RWPE2 (cell line): ENCODE measurements around the gene BRI3.

Experiments used
- ATAC-seq: fragments of 200-7000 bp; cut with Tn5 transposase; 3 replicates; pipeline ENCODE4 v1.9.1; 2021; ENCODE audit warnings: low read depth
- DNase-seq: peaks from one replicate; pipeline ENCODE4 v3.0.0-alpha.2; 2020; ENCODE audit warnings: low spot score
- H3K27ac ChIP-seq: fragments of 450-650 bp; 2 replicates; pipeline ENCODE4 v1.5.1; 2017; ENCODE audit warnings: mild to moderate bottlenecking; ENCODE audit not compliant: poor library complexity, severe bottlenecking
- H3K27me3 ChIP-seq: fragments of 250-450 bp; sonication (Bioruptor Pico); 2 replicates; pipeline ENCODE4 v1.5.1; 2021; ENCODE audit warnings: mild to moderate bottlenecking, moderate library complexity; ENCODE audit not compliant: insufficient read depth, poor library complexity, severe bottlenecking
- H3K36me3 ChIP-seq: fragments of 250-450 bp; sonication (Bioruptor Pico); 2 replicates; pipeline ENCODE4 v1.5.1; 2020; ENCODE audit warnings: low read depth, mild to moderate bottlenecking, moderate library complexity
- H3K4me1 ChIP-seq: fragments of 250-450 bp; sonication (Bioruptor Pico); 2 replicates; pipeline ENCODE4 v1.5.1; 2021; ENCODE audit warnings: mild to moderate bottlenecking, moderate library complexity; ENCODE audit not compliant: insufficient read depth, poor library complexity, severe bottlenecking
- H3K4me3 ChIP-seq: fragments of 250-450 bp; sonication (Bioruptor Pico); 2 replicates; pipeline ENCODE4 v1.5.1; 2021; ENCODE audit warnings: mild to moderate bottlenecking, moderate library complexity; ENCODE audit not compliant: severe bottlenecking
- H3K9me3 ChIP-seq: fragments of 250-450 bp; sonication (Bioruptor Pico); 2 replicates; pipeline ENCODE4 v1.5.1; 2021; ENCODE audit warnings: mild to moderate bottlenecking, moderate library complexity; ENCODE audit not compliant: severe bottlenecking
- CTCF ChIP-seq: fragments of 450-650 bp; IDR thresholded peaks from one replicate; pipeline ENCODE4 v1.5.1; 2017; ENCODE audit warnings: mild to moderate bottlenecking, moderate library complexity; ENCODE audit not compliant: poor library complexity, severe bottlenecking

The BRI3 gene

DNA sequence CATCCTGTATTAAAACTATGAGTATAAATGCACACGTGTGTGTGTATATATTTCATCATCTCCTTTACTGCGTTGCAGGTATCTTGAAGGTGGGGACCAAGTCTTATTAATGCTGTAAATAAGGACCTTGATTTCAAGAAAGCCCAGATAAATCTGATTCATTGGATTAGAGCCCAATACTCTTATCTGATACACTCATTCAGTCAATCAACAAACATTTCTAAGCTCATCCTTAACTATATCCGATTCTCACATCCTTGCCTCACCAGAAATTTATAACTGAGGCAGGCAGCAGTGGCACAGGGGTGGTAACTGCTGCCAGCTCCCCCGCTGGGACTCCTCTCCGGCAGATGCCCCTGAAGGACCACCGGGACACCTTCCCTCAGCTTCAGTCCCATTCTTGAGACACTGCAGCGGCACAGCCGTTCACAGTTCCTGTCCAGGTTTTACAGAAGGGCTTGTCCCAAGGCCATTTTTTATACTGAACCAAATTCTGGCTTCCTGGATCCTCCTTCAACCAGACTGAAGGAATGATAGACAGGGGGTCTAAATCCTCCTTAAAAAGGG is 54.0 kb downstream of the BRI3 start:
- Histone ChIP-seq H3K36me3 (peaks cover 32% of the 10 kb centered on the region), H3K27ac (no peak overlapping the region), H3K9me3 (peaks cover 4% of the 10 kb centered on the region), H3K27me3 (no peaks in the 10 kb centered on the region), H3K4me3 (no peak overlapping the region), H3K4me1 (no peaks in the 10 kb centered on the region)
- no peak for TF ChIP-seq CTCF
- DNase-seq (no peak), ATAC-seq (no peak)

DNA sequence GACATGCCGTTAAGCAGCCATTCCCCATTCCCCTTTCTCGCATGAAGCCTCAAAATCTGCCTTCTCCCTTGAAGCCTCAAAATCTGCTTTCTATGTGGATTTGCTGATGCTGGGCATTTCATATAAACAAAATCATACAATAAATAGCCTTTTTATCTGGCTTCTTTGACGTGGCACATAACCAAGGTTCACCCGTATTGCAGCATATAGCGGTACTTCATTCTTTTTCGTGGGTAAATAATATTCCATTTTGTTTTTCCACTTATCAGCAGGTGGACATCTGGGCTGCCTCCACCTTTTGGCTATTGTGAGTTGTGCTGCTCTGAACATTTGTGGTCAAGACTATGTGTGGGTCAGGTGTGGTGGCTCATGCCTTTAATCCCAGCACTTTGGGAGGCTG is 57.0 kb downstream of the BRI3 start:
- Histone ChIP-seq H3K36me3 (peaks cover 14% of the 10 kb centered on the region), H3K27me3 (no peaks in the 10 kb centered on the region), H3K4me1 (no peaks in the 10 kb centered on the region), H3K4me3 (no peak overlapping the region), H3K9me3 (no peaks in the 10 kb centered on the region), H3K27ac (no peak overlapping the region)
- TF ChIP-seq CTCF: no peak
- DNase-seq: no peak
- ATAC-seq: no peak

DNA sequence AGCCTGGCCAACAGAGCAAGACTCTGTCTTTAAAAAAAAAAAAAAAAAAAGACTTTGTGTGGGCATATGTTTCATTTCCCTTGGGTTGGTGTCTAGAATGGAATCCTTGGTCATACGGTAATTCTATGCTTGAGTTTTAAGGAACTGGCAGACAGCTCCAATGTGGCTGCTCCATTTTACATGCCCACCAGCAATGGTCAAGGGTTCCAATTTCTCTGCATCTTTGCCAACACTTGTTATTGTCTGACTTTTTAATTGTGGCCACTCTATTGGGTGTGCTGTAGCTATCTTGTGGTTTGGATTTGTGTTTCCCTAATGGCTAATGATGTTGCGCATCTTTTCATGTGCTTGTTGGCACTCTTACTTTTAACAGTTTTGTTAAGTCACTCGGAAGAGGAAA is 57.6 kb downstream of the BRI3 start:
- Histone ChIP-seq H3K9me3 (no peaks in the 10 kb centered on the region), H3K27me3 (no peaks in the 10 kb centered on the region), H3K4me1 (no peaks in the 10 kb centered on the region), H3K4me3 (no peak overlapping the region), H3K27ac (no peak overlapping the region), H3K36me3 (peaks cover 20% of the 10 kb centered on the region)
- ATAC-seq (no peak), DNase-seq (no peak)
- TF ChIP-seq CTCF: no peak

DNA sequence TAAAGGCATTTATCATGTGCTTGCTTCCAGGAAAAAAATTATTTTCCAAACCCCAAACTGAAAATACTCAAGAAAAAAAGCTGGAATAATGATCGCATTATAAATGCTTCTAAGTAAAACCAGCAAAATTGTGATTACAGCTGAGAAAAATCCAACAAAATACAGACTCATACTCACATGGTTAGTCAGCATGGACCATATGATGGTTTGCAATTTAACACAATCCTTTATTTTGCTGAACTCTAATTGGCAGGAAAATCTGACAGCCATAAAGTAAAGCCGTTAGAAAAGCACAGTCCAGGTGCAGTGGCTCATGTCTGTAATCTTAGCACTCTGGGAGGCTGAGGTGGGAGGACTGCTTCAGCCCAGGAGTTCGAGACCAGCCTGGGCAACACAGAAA is 59.6 kb downstream of the BRI3 start:
- ATAC-seq (no peak), DNase-seq (no peak)
- H3K36me3 ChIP-seq: peaks cover 19% of the 10 kb centered on the region
- no peaks in the 10 kb centered on the region for H3K27me3 ChIP-seq
- H3K27ac ChIP-seq: no peak overlapping the region
- H3K4me3 ChIP-seq: no peak overlapping the region
- H3K4me1 ChIP-seq: no peaks in the 10 kb centered on the region
- no peak for TF ChIP-seq CTCF
- H3K9me3 ChIP-seq: no peaks in the 10 kb centered on the region
